HG03354 (cell line): Measurements from ENCODE around the gene PDE4D.
"Not testable (repeated sequence)": the region's sequence is repeated elsewhere in the genome, so short reads cannot be mapped to it uniquely, and the experiment has no call there.

Source experiments
- ATAC-seq: cut with Tn5 transposase; IDR thresholded peaks from one replicate; pipeline ENCODE4 v1.9.1; 2021; ENCODE audit warnings: mild to moderate bottlenecking; ENCODE audit not compliant: unreplicated experiment, poor library complexity, severe bottlenecking

Gene PDE4D

GRCh38 chr5:59749782-59750520 lies 143.6 kb downstream of the PDE4D start:
- no peak for ATAC-seq

DNA sequence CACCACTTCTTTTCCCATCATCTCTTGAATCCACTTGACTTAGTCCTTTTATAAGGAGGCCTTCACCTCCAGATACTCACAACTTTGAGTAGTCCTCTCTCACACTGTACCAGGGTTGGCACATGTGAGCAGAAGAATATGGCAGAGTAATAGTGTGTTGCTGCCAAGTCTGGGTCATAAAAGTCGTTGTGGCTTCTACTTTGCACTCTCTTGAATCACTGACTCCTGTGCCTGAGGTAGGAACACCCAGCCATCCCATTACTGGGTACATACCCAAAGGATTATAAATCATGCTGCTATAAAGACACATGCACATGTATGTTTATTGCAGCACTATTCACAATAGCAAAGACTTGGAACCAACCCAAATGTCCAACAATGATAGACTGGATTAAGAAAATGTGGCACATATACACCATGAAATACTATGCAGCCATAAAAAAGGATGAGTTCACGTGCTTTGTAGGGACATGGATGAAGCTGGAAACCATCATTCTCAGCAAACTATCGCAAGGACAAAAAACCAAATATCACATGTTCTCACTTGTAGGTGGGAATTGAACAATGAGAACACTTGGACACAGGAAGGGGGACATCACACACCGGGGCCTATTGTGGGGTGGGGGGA lies 145.4 kb downstream of the PDE4D start:
- ATAC-seq = not testable (repeated sequence)

DNA sequence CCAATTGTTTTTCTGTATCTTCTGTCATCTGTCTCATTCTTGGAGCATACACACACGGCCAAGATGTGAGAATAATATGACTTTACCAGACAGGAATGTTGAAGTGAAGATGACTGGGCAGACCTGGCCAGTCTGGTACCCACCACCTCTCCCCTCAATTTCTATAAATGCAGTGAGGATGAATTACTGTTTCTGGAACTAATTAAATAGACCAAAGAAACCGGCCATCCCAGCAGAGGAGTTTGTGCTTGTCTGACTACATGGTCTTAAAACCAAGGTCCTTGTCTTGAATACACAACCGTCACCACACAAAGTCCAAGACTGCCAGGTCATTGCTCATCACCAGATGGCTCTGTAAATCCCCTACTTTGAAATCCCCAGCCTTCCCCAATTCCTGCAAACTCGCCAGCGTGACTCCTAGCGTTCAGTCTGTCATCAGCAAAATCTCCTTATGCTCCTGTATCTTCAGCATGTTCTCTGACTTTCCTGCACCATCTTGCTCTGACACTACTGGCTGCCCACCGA lies 147.2 kb downstream of the PDE4D start:
- no peak for ATAC-seq

- ATAC-seq = no peak
Measured at GRCh38 chr5:59745415-59745863, 148.1 kb downstream of the PDE4D start.

DNA sequence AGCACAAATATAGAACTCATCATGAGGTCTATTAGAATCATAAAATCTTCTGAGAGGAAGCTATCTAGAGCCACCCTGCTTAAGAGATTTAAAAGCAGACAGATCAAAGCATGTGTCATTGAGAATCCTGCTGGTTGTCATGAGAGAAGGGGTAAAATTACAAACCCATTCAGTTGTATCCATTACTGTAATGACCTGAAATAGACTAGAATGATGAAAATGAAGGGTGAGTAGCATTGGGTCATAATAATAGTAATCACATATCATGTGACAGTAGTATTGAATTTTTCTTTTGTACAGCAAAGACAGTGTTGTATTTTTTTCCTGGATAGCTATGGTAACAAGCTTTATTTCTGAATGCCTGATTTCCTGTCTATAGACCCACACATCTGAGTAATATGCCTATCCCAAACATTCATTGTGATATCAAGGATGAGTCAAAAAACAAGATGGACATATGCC lies 149.0 kb downstream of the PDE4D start:
- no peak for ATAC-seq

GRCh38 chr5:59741599-59741998 lies 151.9 kb downstream of the PDE4D start:
- ATAC-seq = no peak

GRCh38 chr5:59738024-59738423 lies 155.5 kb downstream of the PDE4D start:
- no peak for ATAC-seq

- ATAC-seq = no peak
Measured at GRCh38 chr5:59732806-59733205, 160.7 kb downstream of the PDE4D start.

DNA sequence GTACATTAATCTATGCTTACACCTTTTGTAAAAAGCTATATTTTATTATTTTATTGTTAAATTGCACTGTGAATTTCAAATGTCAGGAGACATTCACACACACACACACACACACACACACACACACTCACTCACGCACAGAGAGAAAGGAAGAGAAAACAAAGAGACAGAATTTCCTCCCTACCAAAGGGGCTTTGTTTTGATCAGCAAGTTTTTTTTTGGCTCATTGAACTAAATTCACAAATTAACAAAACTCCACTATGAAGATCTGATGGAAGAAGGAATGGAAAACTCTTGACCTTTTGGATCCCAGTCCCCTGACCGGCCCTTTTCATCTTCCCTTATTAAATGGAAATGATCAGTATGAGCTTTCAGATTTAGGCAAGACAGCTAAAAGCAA lies 161.2 kb downstream of the PDE4D start:
- ATAC-seq = no peak

- no peak for ATAC-seq
Measured at GRCh38 chr5:59731809-59732208, 161.7 kb downstream of the PDE4D start.

DNA sequence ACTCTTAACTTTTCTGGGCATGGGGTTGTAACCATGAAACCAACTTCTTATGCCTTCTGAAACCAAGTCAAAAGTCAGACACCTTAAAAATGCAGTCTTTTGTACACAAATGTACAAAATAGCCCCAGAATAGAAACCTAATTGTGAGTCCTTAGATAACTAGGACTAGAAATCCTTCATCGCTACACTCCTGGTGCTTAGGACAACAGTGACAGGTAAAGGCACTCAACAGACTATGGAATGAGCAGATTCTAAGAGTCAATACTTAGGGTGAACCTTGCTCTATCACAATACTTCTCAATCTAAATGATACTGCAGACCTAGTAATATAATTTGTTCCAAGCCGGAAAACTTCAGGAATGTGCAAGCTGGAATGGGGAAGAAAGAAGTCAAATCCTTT lies 163.7 kb downstream of the PDE4D start:
- no peak for ATAC-seq

DNA sequence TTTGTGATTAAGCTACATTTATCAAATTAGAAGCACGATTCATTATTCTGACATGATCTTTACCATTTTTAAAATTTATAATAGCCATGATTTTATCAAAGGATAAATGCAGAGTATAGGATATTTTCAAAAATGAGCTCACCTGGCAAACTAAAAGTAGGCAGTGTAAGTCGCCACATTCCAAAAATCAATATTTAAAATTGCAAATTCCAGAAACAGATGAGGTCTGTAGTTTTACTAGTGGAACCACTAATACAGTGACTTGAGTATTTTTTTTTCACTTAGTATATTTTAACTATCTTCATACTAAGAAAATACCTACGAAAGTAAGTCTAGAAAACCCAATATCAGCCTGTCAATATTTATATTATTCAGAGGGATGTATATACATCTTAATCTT lies 164.2 kb downstream of the PDE4D start:
- no peak for ATAC-seq

GRCh38 chr5:59728356-59728755 lies 165.2 kb downstream of the PDE4D start:
- ATAC-seq = no peak

DNA sequence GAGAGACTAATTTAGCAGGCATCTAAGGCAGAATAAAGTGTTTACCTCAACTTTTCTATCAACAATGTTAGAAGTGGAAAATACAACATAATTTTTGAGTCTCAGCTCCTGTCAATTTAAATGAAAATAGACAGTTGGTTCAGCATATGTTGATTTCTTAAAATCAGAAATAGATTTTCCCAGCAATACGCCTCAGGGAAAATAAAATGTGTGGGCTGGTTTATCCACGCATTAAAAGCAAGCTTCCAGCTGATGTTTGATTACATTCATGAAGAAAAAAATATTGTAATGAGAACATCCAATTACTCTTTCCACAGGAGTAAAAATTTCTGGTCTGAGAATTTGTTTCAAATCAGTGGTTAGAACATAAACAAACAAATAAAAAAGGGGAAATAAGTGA lies 166.3 kb downstream of the PDE4D start:
- no peak for ATAC-seq

GRCh38 chr5:59725392-59725767 lies 168.1 kb downstream of the PDE4D start:
- no peak for ATAC-seq

DNA sequence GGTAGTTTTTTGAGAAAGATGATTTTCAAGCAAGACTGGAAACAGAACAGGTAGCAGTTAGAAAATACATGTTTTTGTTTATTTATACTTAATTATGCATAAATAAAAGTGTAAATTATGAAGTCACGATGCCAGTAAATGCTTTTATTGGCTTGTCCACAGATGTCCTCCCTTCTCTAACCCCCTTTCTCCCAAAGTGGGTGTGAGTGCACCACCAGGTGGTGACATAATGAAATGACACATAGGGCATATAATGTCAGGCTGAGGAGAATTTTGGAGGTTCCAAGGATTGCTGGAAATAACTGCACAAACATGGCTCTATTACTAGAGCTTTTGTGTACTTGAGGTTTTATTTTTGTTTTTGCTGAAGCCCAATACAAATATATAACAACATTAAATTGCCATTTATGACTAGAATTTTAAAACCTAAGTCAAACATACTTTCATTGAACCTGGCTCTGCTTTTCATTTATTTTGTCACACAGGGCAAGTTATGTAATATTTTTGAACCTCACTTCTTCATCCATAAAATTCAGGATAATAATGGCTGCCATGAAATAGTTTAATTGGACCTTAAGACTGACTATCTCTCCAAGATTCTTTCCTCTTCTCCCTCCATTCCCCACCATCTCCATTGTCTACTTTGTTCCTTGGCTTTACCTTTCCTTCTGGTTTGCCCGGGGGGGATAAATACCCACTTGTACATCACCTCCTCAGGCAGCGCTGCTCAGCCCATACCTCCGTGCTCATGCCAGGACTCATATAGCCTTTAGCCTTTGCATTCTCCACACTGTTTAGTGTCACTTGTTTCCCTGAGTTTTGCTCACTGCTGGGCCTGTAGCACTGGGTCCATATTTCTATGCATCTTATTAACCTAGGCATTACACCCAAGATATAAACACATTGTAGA lies 168.8 kb downstream of the PDE4D start:
- ATAC-seq = peak; percentile 83

- ATAC-seq = no peak
Measured at GRCh38 chr5:59722874-59723273, 170.7 kb downstream of the PDE4D start.

DNA sequence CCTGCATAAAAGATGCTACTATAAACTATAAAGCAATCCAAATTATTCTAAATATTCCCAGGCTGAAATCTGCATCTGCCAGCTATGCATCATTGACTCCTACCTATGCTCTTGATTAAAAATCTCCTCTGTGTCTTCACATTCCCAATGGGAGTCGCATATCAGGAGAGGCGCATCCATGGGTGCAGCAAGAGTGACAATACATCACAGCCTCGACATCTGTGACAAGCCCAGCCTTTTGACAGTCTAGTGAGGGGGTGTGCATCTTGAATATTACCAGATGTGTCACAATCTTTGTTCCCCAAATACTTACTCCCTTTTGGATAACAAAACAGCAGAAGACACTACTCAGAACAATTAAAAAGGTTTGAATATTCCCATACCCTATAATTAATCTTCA lies 171.8 kb downstream of the PDE4D start:
- ATAC-seq = no peak

DNA sequence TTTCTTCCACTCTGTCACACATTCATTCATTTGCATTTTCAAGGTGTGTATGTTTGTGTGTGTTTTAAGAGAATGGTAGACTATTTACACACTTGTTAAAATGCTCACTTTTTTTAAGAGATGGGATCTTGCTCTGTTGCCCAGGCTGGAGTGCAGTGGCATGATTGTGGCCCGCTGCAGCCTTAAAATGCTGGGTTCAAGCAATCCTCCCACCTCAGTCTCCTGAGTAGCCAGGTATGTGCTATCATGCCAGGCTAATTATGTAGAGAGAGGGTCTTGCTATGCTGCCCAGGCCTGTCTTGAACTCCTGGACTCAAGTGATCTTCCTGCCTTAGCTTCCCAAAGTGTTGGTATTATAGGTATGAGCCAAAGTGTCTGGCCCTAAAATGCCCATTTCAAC lies 173.5 kb downstream of the PDE4D start:
- no peak for ATAC-seq

DNA sequence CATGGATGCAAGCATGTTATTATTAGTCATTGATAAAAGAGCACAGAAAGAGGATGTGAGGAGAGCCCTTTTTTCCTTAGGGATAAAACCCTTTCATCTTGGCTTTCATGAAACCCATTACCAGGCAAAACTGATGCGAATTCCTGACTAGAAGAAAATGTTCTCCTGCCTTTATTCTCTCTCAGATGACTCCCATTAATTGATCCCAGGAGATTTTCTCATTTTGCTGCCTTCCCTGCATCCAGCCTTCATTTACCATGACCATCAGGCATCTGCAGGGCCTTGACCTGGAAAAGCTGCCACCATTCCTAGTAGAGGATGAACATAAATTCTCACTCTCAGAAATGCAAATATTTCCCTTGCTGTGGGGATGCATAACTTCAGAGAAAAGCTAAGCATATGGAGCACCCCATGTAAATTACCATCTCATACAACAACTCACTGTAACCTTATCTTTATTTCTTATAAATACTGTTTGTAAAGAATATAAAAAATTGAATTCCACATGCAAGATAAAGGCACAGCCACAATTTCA lies 176.5 kb downstream of the PDE4D start:
- ATAC-seq = no peak
